NCI-H524 (cell line): ENCODE measurements around the gene PHLDA2.

Source experiments
- DNase-seq, 2 experiments: peaks; one replicate each; lab custom pipeline; 2025; lab: John Stamatoyannopoulos, UW

The PHLDA2 gene

GRCh38 chr11:2929950-2930703, 907 bp upstream of the PHLDA2 start:
- DNase-seq = no peak

GRCh38 chr11:2929531-2929949, 320 bp upstream of the PHLDA2 start:
- DNase-seq = no peak

GRCh38 chr11:2927851-2928604, 1.2 kb downstream of the PHLDA2 start:
- no peak for DNase-seq

- DNase-seq = no peak
Measured at GRCh38 chr11:2927121-2927800, 2.0 kb downstream of the PHLDA2 start.

GRCh38 chr11:2926611-2927051, 2.6 kb downstream of the PHLDA2 start:
- no peak for DNase-seq

- no peak for DNase-seq
Measured at GRCh38 chr11:2924821-2925675, 4.2 kb downstream of the PHLDA2 start.

- no peak for DNase-seq
Measured at GRCh38 chr11:2924381-2924780, 4.8 kb downstream of the PHLDA2 start.

- DNase-seq = no peak
Measured at GRCh38 chr11:2923446-2924375, 5.5 kb downstream of the PHLDA2 start.

GRCh38 chr11:2922655-2923054, 6.6 kb downstream of the PHLDA2 start:
- DNase-seq = no peak

GRCh38 chr11:2921742-2922493, 7.3 kb downstream of the PHLDA2 start:
- DNase-seq = no peak

- DNase-seq = no peak
Measured at GRCh38 chr11:2921261-2921660, 8.0 kb downstream of the PHLDA2 start.

- no peak for DNase-seq
Measured at GRCh38 chr11:2920343-2920742, 8.9 kb downstream of the PHLDA2 start.

- DNase-seq = no peak
Measured at GRCh38 chr11:2919837-2920236, 9.4 kb downstream of the PHLDA2 start.

GRCh38 chr11:2919188-2919587, 10.0 kb downstream of the PHLDA2 start:
- DNase-seq = no peak

GRCh38 chr11:2917842-2918490, 11.3 kb downstream of the PHLDA2 start:
- no peak for DNase-seq

GRCh38 chr11:2916892-2917645, 12.2 kb downstream of the PHLDA2 start:
- no peak for DNase-seq

GRCh38 chr11:2916114-2916891, 12.9 kb downstream of the PHLDA2 start:
- no peak for DNase-seq

GRCh38 chr11:2915473-2915872, 13.7 kb downstream of the PHLDA2 start:
- DNase-seq = no peak
